GM19324 (cell line): ENCODE measurements around the gene GSS.

Experiments
- ATAC-seq: cut with Tn5 transposase; IDR thresholded peaks from one replicate; pipeline ENCODE4 v1.9.1; 2021; ENCODE audit warnings: mild to moderate bottlenecking, moderate library complexity; ENCODE audit not compliant: unreplicated experiment, low FRiP score

Gene GSS

GRCh38 chr20:34979366-34980153, 24.0 kb upstream of the GSS start:
- no peak for ATAC-seq

GRCh38 chr20:34978092-34978744, 22.6 kb upstream of the GSS start:
- ATAC-seq = no peak

- no peak for ATAC-seq
Observed at GRCh38 chr20:34977365-34978091, 21.9 kb upstream of the GSS start.

- no peak for ATAC-seq
Observed at GRCh38 chr20:34976286-34976685, 20.7 kb upstream of the GSS start.

GRCh38 chr20:34974246-34974645, 18.6 kb upstream of the GSS start:
- no peak for ATAC-seq

- no peak for ATAC-seq
Observed at GRCh38 chr20:34971561-34972235, 16.1 kb upstream of the GSS start.

GRCh38 chr20:34970846-34971560, 15.4 kb upstream of the GSS start:
- no peak for ATAC-seq

- no peak for ATAC-seq
Observed at GRCh38 chr20:34970193-34970840, 14.7 kb upstream of the GSS start.

- ATAC-seq = no peak
Observed at GRCh38 chr20:34968042-34968775, 12.6 kb upstream of the GSS start.

- no peak for ATAC-seq
Observed at GRCh38 chr20:34967421-34967820, 11.8 kb upstream of the GSS start.

GRCh38 chr20:34965051-34965450, 9.4 kb upstream of the GSS start:
- ATAC-seq = no peak

GRCh38 chr20:34964486-34964885, 8.9 kb upstream of the GSS start:
- ATAC-seq = no peak

GRCh38 chr20:34956751-34957472, 1.3 kb upstream of the GSS start:
- ATAC-seq = no peak

- ATAC-seq = no peak
Observed at GRCh38 chr20:34956041-34956458, 444 bp upstream of the GSS start.

GRCh38 chr20:34954904-34955230, 739 bp downstream of the GSS start:
- ATAC-seq = no peak

- no peak for ATAC-seq
Observed at GRCh38 chr20:34953960-34954359, 1.6 kb downstream of the GSS start.

GRCh38 chr20:34952671-34953070, 2.9 kb downstream of the GSS start:
- ATAC-seq = no peak

- ATAC-seq = no peak
Observed at GRCh38 chr20:34951652-34952051, 4.0 kb downstream of the GSS start.

- no peak for ATAC-seq
Observed at GRCh38 chr20:34951252-34951651, 4.4 kb downstream of the GSS start.
